ENCODE results near the gene HAPLN3.

GRCh38 chr15:88845616-88846015 lies 49.7 kb downstream of the HAPLN3 start:
- TF ChIP-seq CTCF (optimal IDR thresholded peaks at IDR 0.05 in 1 of 3, IDR thresholded peaks at IDR 0.05 in 1 of 3, conservative IDR thresholded peaks at IDR 0.05 in 1 of 3; ENCODE audit: extremely low read depth in 1 of 3, insufficient read depth in 2 of 3, low read length in 3 of 3), result no peak
- TF ChIP-seq EZH2 (IDR thresholded peaks at IDR 0.05; ENCODE audit: low read length), result no peak
